H1 (cell line): Measurements from ENCODE around the gene IDE. TPM values are rescaled to one million over a fixed set of nuclear protein-coding genes. Genes with fewer than 3 reads are reported as not detected.

Experiments used
- CTCF ChIA-PET: fragments of 300-600 bp; sonication (Branson Sonifier 250); formaldehyde crosslinking; loops from one replicate; lab custom pipeline; 2021; ENCODE audit not compliant: partially characterized antibody; lab: Charles Lee
- POLR2A ChIA-PET: fragments of 300-600 bp; sonication (Branson Sonifier 250); formaldehyde crosslinking; loops from one replicate; lab custom pipeline; 2021; ENCODE audit warnings: inconsistent platforms; ENCODE audit not compliant: partially characterized antibody; lab: Charles Lee
- DNase-seq, 2 experiments: peaks; one replicate each; pipeline versions ENCODE4 v3.0.0 to v3.0.0-alpha.2; 2010 to 2022; ENCODE audit warnings: low spot score in 2 of 2, low read depth in 1 of 2, mixed read lengths in 1 of 2
- FAIRE-seq: peaks from 2 replicates; lab custom pipeline; 2011; peaks lifted over from hg19 to GRCh38; lab: Jason Lieb, UNC
- H2AFZ ChIP-seq: 2 replicates; pipeline ENCODE4 v1.8.1; 2012; ENCODE audit warnings: low read length, inconsistent platforms
- H2AK5ac ChIP-seq: 2 replicates; pipeline ENCODE4 v1.6.1; 2013; ENCODE audit warnings: low read depth, low read length
- H2BK120ac ChIP-seq: replicated peaks from 2 replicates; pipeline ENCODE3; 2013; ENCODE audit warnings: low read depth, low read length, inconsistent platforms
- H2BK12ac ChIP-seq: 2 replicates; pipeline ENCODE4 v1.6.1; 2013; ENCODE audit warnings: low read depth, low read length
- H2BK15ac ChIP-seq: 2 replicates; pipeline ENCODE4 v1.6.1; 2013; ENCODE audit warnings: low read length
- H2BK20ac ChIP-seq: 2 replicates; pipeline ENCODE4 v1.6.1; 2013; ENCODE audit warnings: low read length
- H2BK5ac ChIP-seq: 2 replicates; pipeline ENCODE4 v1.6.1; 2013; ENCODE audit warnings: low read depth, low read length
- H3K14ac ChIP-seq: 2 replicates; pipeline ENCODE4 v1.6.1; 2013; ENCODE audit warnings: inconsistent platforms; ENCODE audit not compliant: insufficient read length
- H3K18ac ChIP-seq: 2 replicates; pipeline ENCODE4 v1.6.1; 2013; ENCODE audit warnings: low read length; ENCODE audit errors: extremely low read depth
- H3K23ac ChIP-seq: 2 replicates; pipeline ENCODE4 v1.6.1; 2013; ENCODE audit warnings: inconsistent platforms; ENCODE audit not compliant: insufficient read length
- H3K23me2 ChIP-seq: 2 replicates; pipeline ENCODE4 v1.6.1; 2013; ENCODE audit warnings: low read depth, low read length
- H3K27ac ChIP-seq: 2 replicates; pipeline ENCODE4 v1.6.1; 2011; ENCODE audit warnings: low read depth, low read length, inconsistent platforms
- H3K27me3 ChIP-seq, 4 experiments: replicated peaks in 1 of 4; 1 replicate in 1 of 4; 2 replicates in 3 of 4; pipeline versions ENCODE4 v1.6.1 to v1.8.1; 2011 to 2013; ENCODE audit warnings: low read length in 3 of 4, mild to moderate bottlenecking in 3 of 4, inconsistent platforms in 2 of 4, mixed read lengths in 2 of 4, moderate library complexity in 1 of 4; ENCODE audit not compliant: control insufficient read depth in 3 of 4, insufficient read depth in 3 of 4; ENCODE audit errors: extremely low read depth in 1 of 4
- H3K36me3 ChIP-seq, 4 experiments: 2 replicates each; pipeline versions ENCODE4 v1.6.1 to v1.8.1; 2011 to 2013; ENCODE audit warnings: mild to moderate bottlenecking in 4 of 4, low read length in 3 of 4, moderate library complexity in 2 of 4, control low read depth in 1 of 4, inconsistent platforms in 1 of 4; ENCODE audit not compliant: insufficient read depth in 4 of 4, control insufficient read depth in 2 of 4
- H3K4ac ChIP-seq: replicated peaks from 2 replicates; pipeline ENCODE3; 2013; ENCODE audit warnings: low read length, low read depth, mixed read lengths, inconsistent platforms; ENCODE audit not compliant: insufficient read length
- H3K4me1 ChIP-seq, 4 experiments: replicated peaks in 1 of 4; 1 replicate in 1 of 4; 2 replicates in 3 of 4; pipeline versions ENCODE4 v1.6.1 to v1.8.1; 2011 to 2013; ENCODE audit warnings: low read length in 3 of 4, inconsistent platforms in 2 of 4, mixed read lengths in 1 of 4; ENCODE audit not compliant: insufficient read depth in 4 of 4, control insufficient read depth in 3 of 4
- H3K4me2 ChIP-seq, 2 experiments: 2 replicates each; pipeline versions ENCODE4 v1.6.1 to v1.8.1; 2011 to 2013; ENCODE audit warnings: low read depth in 2 of 2, low read length in 2 of 2, control low read depth in 1 of 2, inconsistent platforms in 1 of 2, mild to moderate bottlenecking in 1 of 2; ENCODE audit not compliant: insufficient read depth in 1 of 2
- H3K4me3 ChIP-seq, 4 experiments: fragments of 200-600, 300-600 bp in 1 of 4; sonication (generic), shearing (Covaris generic), sonication (Bioruptor Twin) in 1 of 4; 2 replicates each; pipeline versions ENCODE4 v1.5.1 to v1.8.1; 2011 to 2016; ENCODE audit warnings: low read length in 4 of 4, low read depth in 3 of 4, control low read depth in 2 of 4, inconsistent platforms in 2 of 4, mild to moderate bottlenecking in 2 of 4, mixed read lengths in 1 of 4, moderate library complexity in 1 of 4; ENCODE audit not compliant: insufficient read depth in 2 of 4; ENCODE audit errors: extremely low read depth in 1 of 4
- H3K56ac ChIP-seq: replicated peaks from 2 replicates; pipeline ENCODE3; 2013; ENCODE audit warnings: low read depth, mild to moderate bottlenecking, mixed read lengths, low read length, inconsistent platforms; ENCODE audit not compliant: insufficient read length
- H3K79me1 ChIP-seq: 2 replicates; pipeline ENCODE4 v1.6.1; 2013; ENCODE audit warnings: low read depth, low read length, control low read depth
- H3K79me2 ChIP-seq, 2 experiments: 2 replicates each; pipeline versions ENCODE4 v1.6.1 to v1.8.1; 2012 to 2013; ENCODE audit warnings: low read length in 2 of 2, mild to moderate bottlenecking in 2 of 2, inconsistent platforms in 1 of 2; ENCODE audit not compliant: insufficient read depth in 2 of 2, control insufficient read depth in 1 of 2
- H3K9ac ChIP-seq, 4 experiments: replicated peaks in 1 of 4; 1 replicate in 1 of 4; 2 replicates in 3 of 4; pipeline versions ENCODE4 v1.6.1 to v1.8.1; 2011 to 2013; ENCODE audit warnings: low read depth in 3 of 4, low read length in 3 of 4, control low read depth in 2 of 4, mild to moderate bottlenecking in 2 of 4, moderate library complexity in 2 of 4, inconsistent platforms in 1 of 4; ENCODE audit errors: extremely low read depth in 1 of 4
- H3K9me3 ChIP-seq, 2 experiments: 2 replicates each; pipeline versions ENCODE4 v1.6.1 to v1.8.1; 2012 to 2013; ENCODE audit warnings: mild to moderate bottlenecking in 2 of 2, moderate library complexity in 2 of 2, control low read depth in 1 of 2, inconsistent platforms in 1 of 2, low read depth in 1 of 2, low read length in 1 of 2, mixed read lengths in 1 of 2; ENCODE audit not compliant: insufficient read depth in 2 of 2
- H4K20me1 ChIP-seq, 2 experiments: replicated peaks in 1 of 2; 2 replicates each; pipeline versions ENCODE3 to v1.8.1; 2011 to 2013; ENCODE audit warnings: inconsistent platforms in 2 of 2, low read length in 2 of 2, mild to moderate bottlenecking in 1 of 2; ENCODE audit not compliant: insufficient read depth in 2 of 2, control insufficient read depth in 1 of 2
- H4K5ac ChIP-seq: 2 replicates; pipeline ENCODE4 v1.6.1; 2013; ENCODE audit warnings: low read length, low read depth, mixed read lengths, inconsistent platforms; ENCODE audit not compliant: insufficient read length
- H4K8ac ChIP-seq: 2 replicates; pipeline ENCODE4 v1.8.0; 2013; ENCODE audit warnings: mild to moderate bottlenecking, moderate library complexity, low read length, inconsistent platforms; ENCODE audit not compliant: insufficient read depth; ENCODE audit errors: extremely low read depth
- H4K91ac ChIP-seq: replicated peaks from 2 replicates; pipeline ENCODE3; 2013; ENCODE audit warnings: low read length, mixed read lengths, inconsistent platforms; ENCODE audit not compliant: insufficient read length
- CBX8 ChIP-seq: fragments of 300-800, 300-1000 bp; sonication (generic); IDR thresholded peaks from 2 replicates; pipeline ENCODE4 v1.7.1; 2016; ENCODE audit warnings: low read depth, low read length, borderline replicate concordance
- CTBP2 ChIP-seq: IDR thresholded peaks from 2 replicates; pipeline ENCODE4 v1.7.0; 2011; ENCODE audit warnings: borderline replicate concordance, mild to moderate bottlenecking, moderate library complexity, mixed read lengths, low read length; ENCODE audit not compliant: insufficient read depth, insufficient read length
- EGR1 ChIP-seq: IDR thresholded peaks from 2 replicates; pipeline ENCODE4 v1.6.1; 2011; ENCODE audit warnings: low read depth, low read length, borderline replicate concordance
- EZH2 ChIP-seq: fragments of 200-600 bp; sonication (generic); IDR thresholded peaks from 2 replicates; pipeline ENCODE4 v1.7.1; 2012; ENCODE audit warnings: low read depth, mild to moderate bottlenecking, moderate library complexity, low read length, inconsistent platforms; ENCODE audit not compliant: severe bottlenecking
- FOSL1 ChIP-seq: IDR thresholded peaks from 2 replicates; pipeline ENCODE4 v1.6.1; 2011; ENCODE audit warnings: mild to moderate bottlenecking, low read depth, low read length, moderate library complexity; ENCODE audit not compliant: insufficient read depth
- HDAC6 ChIP-seq: IDR thresholded peaks from one replicate; pipeline ENCODE4 v1.7.1; 2012; ENCODE audit warnings: low read depth, mild to moderate bottlenecking, inconsistent platforms, low read length, moderate library complexity
- KDM4A ChIP-seq: IDR thresholded peaks from one replicate; pipeline ENCODE4 v1.7.1; 2012; ENCODE audit warnings: low read depth, mild to moderate bottlenecking, moderate library complexity, low read length, inconsistent platforms; ENCODE audit not compliant: severe bottlenecking
- NANOG ChIP-seq: IDR thresholded peaks from 2 replicates; pipeline ENCODE4 v1.6.1; 2011; ENCODE audit warnings: low read length, low read depth, mild to moderate bottlenecking, inconsistent platforms; ENCODE audit not compliant: insufficient read depth, poor library complexity, severe bottlenecking
- PHF8 ChIP-seq: fragments of 200-600 bp; sonication (generic); conservative IDR thresholded peaks from 2 replicates; pipeline ENCODE4 v1.7.1; 2012; ENCODE audit warnings: low read depth, mild to moderate bottlenecking, inconsistent platforms, low read length, moderate library complexity
- SIRT6 ChIP-seq: IDR thresholded peaks from one replicate; pipeline ENCODE4 v1.7.1; 2012; ENCODE audit warnings: low read length, inconsistent platforms
- TAF1 ChIP-seq: IDR thresholded peaks from 2 replicates; pipeline ENCODE4 v1.6.1; 2011; ENCODE audit warnings: mild to moderate bottlenecking, low read depth, low read length
- TAF7 ChIP-seq: optimal IDR thresholded peaks from 2 replicates; pipeline ENCODE3; 2011; ENCODE audit warnings: low read depth, mild to moderate bottlenecking, inconsistent platforms, low read length, moderate library complexity, borderline replicate concordance
- WGBS, 2 experiments: shearing (Covaris generic) in 1 of 2; methylation state at CpG; one replicate each; pipeline versions ENCODE4 v1.1.6 to v1.1.7; 2013 to 2015; ENCODE audit warnings: low lambda C conversion rate in 2 of 2, mixed read lengths in 2 of 2, inconsistent platforms in 1 of 2, low coverage in 1 of 2, missing lambda C conversion rate in 1 of 2; ENCODE audit not compliant: insufficient replicate concordance in 2 of 2, insufficient coverage in 1 of 2, insufficient read length in 1 of 2; ENCODE audit errors: extremely low coverage in 1 of 2, missing lambda C conversion rate in 1 of 2; 5-methylcytosine and 5-hydroxymethylcytosine counted together
- polyA plus RNA-seq, 7 experiments: library from polyadenylated mRNA; depleted of rRNA in 3 of 7; stranded (reverse) in 5 of 7; unstranded in 2 of 7; fragments of >200 nt in 5 of 7; fragments of 200-250 nt in 2 of 7; gene quantifications; 1 replicate in 5 of 7; 2 replicates in 1 of 7; 4 replicates in 1 of 7; pipeline versions ENCODE4 v1.2.1 to v1.2.3, GENCODE V29; 2011 to 2013; ENCODE audit warnings: missing spikeins in 2 of 7, mixed read lengths in 2 of 7
- total RNA-seq: library from RNA; stranded (reverse); fragmentation: NEBNext Ultra II Directional; extraction: Animal tissue kit (Norgen Biotek cat#: 25700); gene quantifications from 2 replicates; pipeline ENCODE4 v1.2.1, GENCODE V29; 2021
- TF ChIP-seq, protein P1 (sequence below): IDR thresholded peaks from 2 replicates; pipeline ENCODE4 v1.6.1; 2011; ENCODE audit warnings: low read depth, mild to moderate bottlenecking, low read length; ENCODE audit not compliant: insufficient read depth

The IDE gene
- total and polyA plus RNA-seq, 2 of the 8 experiments (the other 6 are each of a cell fraction or from before 2014, with no cell fraction given), result 12.7 to 52.7 TPM

DNA sequence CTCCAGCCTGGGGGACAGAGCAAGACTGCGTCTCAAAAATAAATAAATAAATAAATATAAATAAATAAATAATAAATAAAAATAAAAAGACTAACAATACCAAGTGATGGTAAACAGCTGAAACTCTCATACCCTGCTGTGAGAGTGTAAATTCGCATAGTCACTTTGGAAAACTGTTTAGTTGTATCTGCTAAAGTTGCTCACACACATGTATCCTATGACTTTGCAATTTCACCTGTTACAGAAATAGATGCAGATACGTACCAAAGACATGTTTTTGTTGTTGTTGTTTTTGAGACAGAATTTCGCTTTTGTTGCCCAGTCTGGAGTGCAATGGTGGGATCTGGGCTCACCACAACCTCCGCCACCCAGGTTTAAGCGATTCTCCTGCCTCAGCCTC, 135.7 kb downstream of the IDE start:
- no peak overlapping the region for H3K23ac ChIP-seq
- no peaks in the 10 kb centered on the region for H3K36me3 ChIP-seq
- H2BK5ac ChIP-seq, result no peak overlapping the region
- H2BK20ac ChIP-seq, result no peak overlapping the region
- ChIA-PET POLR2A (no interaction called here), CTCF (interaction anchor here (0.9 to 1.7 kb wide), 5 partner anchors 148 to 394 kb away, joined by 3 to 4 read pairs (median 3); no protein-coding TSS in a partner anchor)
- H3K4ac ChIP-seq, result no peak overlapping the region
- H3K18ac ChIP-seq, result no peak overlapping the region
- no peaks in the 10 kb centered on the region for H3K79me2 ChIP-seq
- FAIRE-seq (no peak), DNase-seq (no peak)
- no peaks in the 10 kb centered on the region for H3K27me3 ChIP-seq
- no peak overlapping the region for H3K9ac ChIP-seq
- no peak overlapping the region for H2AK5ac ChIP-seq
- H3K4me1 ChIP-seq, result no peaks in the 10 kb centered on the region
- H3K4me3 ChIP-seq, result no peak overlapping the region
- no peak overlapping the region for H2AFZ ChIP-seq
- H4K91ac ChIP-seq, result no peak overlapping the region
- no peaks in the 10 kb centered on the region for H4K20me1 ChIP-seq
- no peak overlapping the region for H3K14ac ChIP-seq
- H2BK120ac ChIP-seq, result no peak overlapping the region
- no peaks in the 10 kb centered on the region for H3K23me2 ChIP-seq
- H3K27ac ChIP-seq, result no peak overlapping the region
- H3K79me1 ChIP-seq, result no peaks in the 10 kb centered on the region
- no peak overlapping the region for H4K5ac ChIP-seq
- no peaks in the 10 kb centered on the region for H3K9me3 ChIP-seq
- no peak overlapping the region for H2BK15ac ChIP-seq
- WGBS, 2 experiments, result 98% methylated on average over 6 of the region's 6 CpGs; no CpG with 5 or more reads in 1 of the 2 experiments
- H4K8ac ChIP-seq, result no peak overlapping the region
- no peak overlapping the region for H3K56ac ChIP-seq
- no peak overlapping the region for H3K4me2 ChIP-seq
- no peak overlapping the region for H2BK12ac ChIP-seq
- TF ChIP-seq, protein P1, sequence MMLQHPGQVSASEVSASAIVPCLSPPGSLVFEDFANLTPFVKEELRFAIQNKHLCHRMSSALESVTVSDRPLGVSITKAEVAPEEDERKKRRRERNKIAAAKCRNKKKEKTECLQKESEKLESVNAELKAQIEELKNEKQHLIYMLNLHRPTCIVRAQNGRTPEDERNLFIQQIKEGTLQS, result no peak
- TF ChIP-seq SIRT6, result no peak
- TF ChIP-seq EGR1, result no peak
- TF ChIP-seq PHF8, result no peak
- TF ChIP-seq FOSL1, result no peak
- TF ChIP-seq HDAC6, result no peak
- no peak for TF ChIP-seq NANOG
- TF ChIP-seq CBX8, result no peak
- no peak for TF ChIP-seq KDM4A
- TF ChIP-seq TAF7, result no peak
- no peak for TF ChIP-seq TAF1
- TF ChIP-seq EZH2, result no peak
- TF ChIP-seq CTBP2, result no peak
